GM19463 (cell line): ENCODE measurements around the gene ZEB2.

Experiments
- ATAC-seq: cut with Tn5 transposase; IDR thresholded peaks from one replicate; pipeline ENCODE4 v1.9.1; 2021; ENCODE audit warnings: mild to moderate bottlenecking, moderate library complexity; ENCODE audit not compliant: unreplicated experiment

The ZEB2 gene

DNA sequence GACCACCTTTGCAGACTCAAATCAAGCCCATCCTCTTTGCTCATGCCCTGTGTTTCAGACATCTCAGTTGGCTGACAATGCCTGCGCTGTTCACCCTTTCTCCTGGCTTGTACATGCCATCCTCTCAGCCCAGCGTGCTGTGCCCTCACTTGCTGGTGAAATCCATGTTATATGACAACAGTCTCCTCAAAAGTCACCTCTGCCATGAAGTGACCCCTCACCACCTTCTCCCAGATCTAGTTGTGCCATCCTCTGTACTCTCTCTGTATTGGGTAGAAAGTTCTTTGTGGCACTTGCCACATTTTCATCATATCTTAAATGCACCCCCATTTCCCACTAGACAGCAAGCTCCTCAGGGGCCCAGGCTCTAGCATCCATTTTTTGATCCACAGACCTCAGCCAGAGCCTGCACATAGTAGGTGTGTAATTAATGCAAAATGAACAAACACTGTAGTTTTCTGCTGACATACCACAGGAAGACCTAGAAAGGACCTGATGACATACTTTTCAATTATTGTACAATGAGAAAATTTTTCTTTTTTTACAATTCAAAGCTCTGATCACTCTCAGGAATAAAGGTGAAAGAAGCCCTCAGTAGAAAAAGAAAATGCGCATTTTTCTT is 22.8 kb downstream of the ZEB2 start:
- no peak for ATAC-seq

DNA sequence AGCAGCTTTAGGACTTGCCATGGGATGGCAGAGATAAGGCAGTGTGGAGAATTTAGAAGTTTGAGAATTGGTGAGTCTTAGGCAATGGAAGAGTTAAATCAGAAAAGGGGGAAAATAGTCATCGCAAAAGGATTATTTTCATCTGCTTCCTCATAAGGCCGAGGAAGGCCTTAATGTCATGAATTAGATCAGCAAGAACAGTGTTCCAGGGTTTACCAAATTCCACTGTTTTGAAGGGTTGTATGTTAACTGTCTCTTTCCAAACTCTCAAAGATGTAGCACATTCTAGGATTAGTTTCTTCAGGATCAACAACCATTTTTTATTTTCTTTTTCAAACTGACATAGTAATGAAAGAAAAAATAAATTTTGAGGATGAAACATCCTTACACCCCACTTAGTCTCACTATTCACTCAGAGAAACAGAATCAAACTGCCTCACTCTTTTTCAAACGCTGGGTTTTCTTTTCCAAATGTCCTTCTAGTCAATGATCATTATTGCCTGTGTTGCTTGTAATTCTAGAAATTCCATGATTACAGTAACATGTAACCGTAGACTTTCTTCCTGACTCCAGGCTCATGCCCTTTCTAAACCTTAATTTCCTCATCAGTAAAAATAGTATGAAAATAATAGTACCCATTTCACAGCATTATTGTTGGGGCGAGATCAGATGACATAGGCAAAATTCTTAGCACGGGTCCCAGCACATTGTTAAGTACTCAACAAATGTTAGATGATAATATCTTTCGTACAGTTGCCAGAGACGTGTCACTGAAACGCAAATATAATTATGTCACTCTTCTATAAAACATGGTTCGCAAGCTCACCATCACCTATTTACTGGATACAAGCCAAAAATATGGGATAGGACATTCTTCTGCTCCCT is 23.6 kb downstream of the ZEB2 start:
- ATAC-seq: no peak

- ATAC-seq: no peak
Observed at GRCh38 chr2:144495227-144496091, 24.5 kb downstream of the ZEB2 start.

GRCh38 chr2:144493027-144493809 is 26.7 kb downstream of the ZEB2 start:
- no peak for ATAC-seq

- ATAC-seq: no peak
Observed at GRCh38 chr2:144490857-144491256, 29.1 kb downstream of the ZEB2 start.

DNA sequence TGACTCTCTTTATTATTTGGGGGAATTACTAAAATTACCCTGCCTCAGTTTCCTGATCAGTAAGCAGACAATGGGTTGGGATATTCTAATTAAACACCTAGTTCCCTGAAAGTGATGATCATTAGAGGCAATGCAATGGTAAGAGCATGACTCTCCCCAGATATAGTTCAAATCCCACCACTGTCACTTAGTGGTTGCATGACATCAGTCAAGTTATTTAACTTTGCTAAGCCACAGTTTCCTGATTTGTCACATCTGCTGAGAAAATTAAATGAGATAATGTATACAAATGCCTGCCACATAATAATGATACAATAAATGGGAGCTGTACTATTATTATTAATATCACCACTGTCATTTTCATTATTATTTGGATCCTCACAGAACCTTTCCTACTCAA is 29.9 kb downstream of the ZEB2 start:
- ATAC-seq: peak; percentile 63

GRCh38 chr2:144489315-144489916 is 30.5 kb downstream of the ZEB2 start:
- no peak for ATAC-seq

DNA sequence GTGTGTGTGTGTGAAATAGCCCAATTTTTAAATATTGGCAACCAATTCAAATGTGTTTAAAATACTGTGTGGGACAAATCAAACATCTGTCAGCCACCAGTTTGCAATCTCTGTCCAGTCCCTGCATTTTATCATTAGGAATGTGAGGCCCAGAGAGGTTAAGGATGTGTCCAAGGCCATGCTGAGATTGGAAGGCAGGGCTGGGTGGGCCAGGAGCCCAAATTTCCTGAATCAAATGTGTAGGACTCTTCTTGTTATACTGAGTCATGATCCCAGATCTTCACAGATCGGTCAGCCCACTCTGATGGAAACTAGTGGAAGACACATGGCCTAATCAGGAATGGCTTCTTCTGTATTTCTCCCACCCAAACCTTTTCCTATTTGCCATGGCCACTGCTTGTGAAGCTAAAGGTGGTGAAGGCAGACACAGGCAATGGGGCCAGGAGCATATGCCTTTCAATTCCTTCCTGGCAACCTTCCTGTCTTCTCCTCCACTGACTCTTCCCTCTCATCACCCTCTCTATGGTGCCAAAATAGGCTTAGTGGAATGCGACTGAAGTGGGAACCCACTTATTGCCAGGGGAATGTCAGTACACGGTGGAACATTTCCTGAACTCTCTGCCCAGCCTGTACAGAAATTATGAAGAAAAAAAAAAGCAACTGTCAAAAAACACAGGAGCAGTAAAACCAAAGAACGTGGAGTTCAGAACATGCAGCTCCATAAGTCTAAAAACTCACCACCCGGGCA is 35.5 kb downstream of the ZEB2 start:
- ATAC-seq: no peak

- no peak for ATAC-seq
Observed at GRCh38 chr2:144481666-144482065, 38.3 kb downstream of the ZEB2 start.

GRCh38 chr2:144481109-144481508 is 38.8 kb downstream of the ZEB2 start:
- ATAC-seq: no peak

- no peak for ATAC-seq
Observed at GRCh38 chr2:144480285-144480684, 39.6 kb downstream of the ZEB2 start.

DNA sequence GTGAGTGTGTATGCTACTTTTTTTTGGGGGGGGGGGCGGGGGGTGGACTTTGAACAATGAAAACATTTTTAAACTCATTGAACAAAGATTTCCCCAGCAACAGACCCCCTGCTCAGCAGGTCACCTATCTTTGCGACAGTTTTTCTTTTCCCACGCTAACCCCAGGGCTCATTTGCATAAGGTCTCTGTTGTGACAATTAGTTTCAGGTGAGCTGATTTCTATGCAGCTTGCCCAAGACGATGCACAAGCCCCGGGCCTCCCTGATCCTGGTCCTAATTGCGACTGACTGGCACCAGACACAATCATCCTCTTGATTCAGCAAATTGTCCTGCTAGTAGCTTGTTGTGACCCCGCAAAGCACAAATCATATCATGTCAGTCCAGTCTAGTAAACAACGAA is 40.3 kb downstream of the ZEB2 start:
- no peak for ATAC-seq

GRCh38 chr2:144479138-144479537 is 40.8 kb downstream of the ZEB2 start:
- ATAC-seq: no peak

DNA sequence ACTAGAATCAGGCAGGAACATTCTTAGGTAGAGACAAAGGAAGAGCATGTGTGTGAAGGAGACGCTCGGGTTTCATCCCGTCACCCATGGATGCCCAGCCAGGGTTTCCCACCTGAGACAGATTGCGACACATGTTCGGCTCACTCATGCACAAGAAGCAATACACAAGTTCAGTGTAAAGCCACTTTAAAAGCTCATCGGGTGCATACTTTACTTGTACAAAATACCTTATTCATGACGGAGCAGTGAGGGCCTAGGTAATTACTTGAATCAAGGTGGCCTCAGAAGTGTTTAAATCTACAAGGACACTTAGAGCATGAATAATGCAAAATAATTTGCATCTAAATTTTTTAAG is 42.0 kb downstream of the ZEB2 start:
- no peak for ATAC-seq

DNA sequence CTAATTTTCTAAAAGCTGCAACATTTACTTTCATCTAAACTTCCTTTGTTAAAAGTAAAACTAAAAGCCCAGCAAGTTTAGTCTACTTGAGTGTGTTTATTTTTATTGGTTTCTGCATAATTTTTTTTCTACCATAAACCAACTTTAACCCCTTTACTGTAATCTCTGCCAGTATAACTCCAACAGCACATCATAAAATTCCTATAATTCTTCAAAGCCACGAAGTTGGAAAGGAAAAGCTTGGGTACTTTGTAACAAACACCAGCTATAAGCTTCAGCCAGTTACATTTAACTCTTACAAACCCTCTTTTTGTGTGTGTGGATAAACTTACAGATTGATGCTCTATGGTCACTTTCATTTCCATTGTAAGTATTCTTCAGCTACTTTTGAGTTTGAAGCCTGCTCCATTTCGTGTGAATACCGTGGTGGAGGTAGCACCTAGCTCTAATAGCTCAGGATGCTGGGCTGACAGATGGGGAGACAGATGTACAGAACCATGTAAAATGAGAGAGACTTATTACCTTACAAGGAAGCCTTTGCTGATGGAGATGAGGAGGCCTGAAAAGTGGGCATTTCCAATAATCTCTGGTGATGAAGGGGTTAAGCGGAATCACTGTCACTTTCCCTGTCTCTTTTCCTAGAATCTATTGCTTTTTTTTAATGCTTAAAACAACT is 42.5 kb downstream of the ZEB2 start:
- ATAC-seq: no peak

DNA sequence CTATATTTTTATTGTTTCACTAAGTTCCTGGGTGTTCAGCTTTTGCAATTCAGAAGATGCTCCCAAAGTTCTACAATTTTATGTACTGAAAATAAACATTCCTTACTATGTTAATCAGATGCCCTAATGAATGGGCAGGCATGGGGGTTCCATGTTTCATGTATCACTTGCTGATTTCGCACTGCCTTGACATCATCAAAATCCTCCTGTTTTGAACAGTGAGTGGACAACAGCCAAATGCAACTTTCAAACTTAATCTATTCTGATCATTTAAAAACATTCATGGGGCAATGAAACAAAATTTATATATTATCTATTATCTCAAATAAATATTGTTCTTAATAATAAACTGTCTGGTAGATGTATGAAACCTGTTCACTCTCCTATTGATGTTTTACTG is 43.2 kb downstream of the ZEB2 start:
- ATAC-seq: no peak

DNA sequence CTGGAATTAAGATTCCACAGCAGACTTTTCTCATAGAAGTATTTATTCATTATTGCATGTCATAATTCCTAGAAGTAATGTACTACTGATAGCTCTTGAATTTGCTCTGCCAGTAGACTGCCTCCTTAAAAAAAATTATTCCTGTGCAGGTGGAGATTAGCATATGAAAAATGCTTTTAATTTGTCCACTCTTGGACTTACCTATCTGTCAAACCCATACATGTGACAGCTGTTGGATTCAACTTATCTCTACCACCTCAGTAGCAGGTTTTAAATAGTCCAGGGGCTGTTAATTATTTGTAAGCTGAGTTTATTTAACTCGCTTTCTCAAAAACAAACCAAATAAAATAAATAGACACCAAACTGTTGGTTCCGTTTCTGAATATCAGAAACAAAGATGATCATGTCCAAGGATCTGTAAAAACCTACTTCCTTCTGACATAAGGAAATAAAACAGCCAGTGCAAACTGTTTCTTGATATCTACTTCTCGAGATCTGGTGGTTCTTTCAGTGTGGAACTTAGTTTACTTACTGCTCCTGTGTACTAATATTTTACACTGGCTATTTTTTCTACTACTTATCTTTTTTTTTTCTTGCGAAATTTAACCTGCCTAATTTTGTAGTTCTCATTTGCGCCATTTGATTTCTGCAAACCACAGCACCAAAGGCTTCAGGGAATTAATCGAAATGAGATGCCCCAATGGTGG is 44.2 kb downstream of the ZEB2 start:
- no peak for ATAC-seq

- peak; percentile 38 for ATAC-seq
Observed at GRCh38 chr2:144475044-144475443, 44.9 kb downstream of the ZEB2 start.

DNA sequence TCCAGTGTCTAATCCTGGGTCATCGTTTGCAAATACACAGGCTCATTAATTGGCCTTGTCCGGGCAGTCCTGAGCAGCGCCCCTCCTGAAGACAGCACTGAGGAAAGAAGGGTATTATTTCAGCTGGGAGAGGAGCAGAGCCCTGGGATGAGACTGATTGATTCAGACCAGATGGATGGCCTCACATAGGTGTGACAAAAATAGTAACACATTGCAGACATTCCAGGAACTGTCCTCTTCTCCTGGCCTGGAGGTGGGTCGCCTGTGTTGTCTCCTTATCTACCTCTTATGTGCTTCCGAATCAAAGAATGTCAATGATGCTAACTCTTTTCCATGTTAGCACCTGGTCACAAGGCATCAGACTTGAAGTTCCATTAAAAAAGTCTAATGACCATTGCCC is 45.9 kb downstream of the ZEB2 start:
- ATAC-seq: no peak
